HEK293 (cell line): ENCODE measurements around the gene NAT14.
A peak's percentile ranks its signal among the peaks of the same experiment; 100 is the strongest.

Experiments used
- CTCF ChIA-PET: fragments of 350-600 bp; formaldehyde crosslinking; extraction: SDS; loops from one replicate; lab custom pipeline; 2021; ENCODE audit warnings: antibody characterized with exemption; lab: Yijun Ruan, JAX
- POLR2A ChIA-PET: fragments of 300-600 bp; formaldehyde crosslinking; extraction: SDS; loops from one replicate; lab custom pipeline; 2020; ENCODE audit warnings: antibody characterized with exemption, inconsistent platforms; lab: Yijun Ruan, JAX
- H3K27ac ChIP-seq: fragments of 200-500 bp; sonication (Bioruptor generic); 2 replicates; pipeline ENCODE4 v1.5.1; 2014; ENCODE audit warnings: low read depth, low read length, control low read depth, inconsistent platforms; ENCODE audit errors: extremely low read depth
- H3K36me3 ChIP-seq, 2 experiments: fragments of 200-500 bp in 1 of 2; sonication (Bioruptor generic) in 1 of 2; 1 replicate in 1 of 2; 2 replicates in 1 of 2; pipeline ENCODE4 v1.5.1; 2014 to 2017; ENCODE audit warnings: inconsistent platforms in 2 of 2, low read length in 2 of 2; ENCODE audit not compliant: control insufficient read depth in 2 of 2, insufficient read depth in 1 of 2
- H3K4me1 ChIP-seq: fragments of 200-500 bp; sonication (Bioruptor generic); 2 replicates; pipeline ENCODE4 v1.5.1; 2014; ENCODE audit warnings: mild to moderate bottlenecking, low read length, inconsistent platforms; ENCODE audit not compliant: control insufficient read depth, insufficient read depth
- H3K4me3 ChIP-seq: 2 replicates; pipeline ENCODE4 v1.5.1; 2011; ENCODE audit warnings: low read depth, mild to moderate bottlenecking, control low read depth, low read length, moderate library complexity
- H3K9me3 ChIP-seq: fragments of 200-500 bp; sonication (Bioruptor generic); 2 replicates; pipeline ENCODE4 v1.5.1; 2014; ENCODE audit warnings: low read depth, low read length, inconsistent platforms; ENCODE audit not compliant: control insufficient read depth, insufficient read depth
- GLI2 ChIP-seq: fragments of 450-650 bp; formaldehyde crosslinking; IDR thresholded peaks from 2 replicates; pipeline ENCODE4; 2017; ENCODE audit warnings: missing biosample characterization, missing genetic modification characterization, low read depth, borderline replicate concordance
- ZBTB17 ChIP-seq: fragments of 450-650 bp; formaldehyde crosslinking; IDR thresholded peaks from 2 replicates; pipeline ENCODE4 v1.5.1; 2016; ENCODE audit warnings: missing biosample characterization, missing genetic modification characterization
- ZBTB48 ChIP-seq: fragments of 450-650 bp; formaldehyde crosslinking; IDR thresholded peaks from 2 replicates; pipeline ENCODE4 v1.5.1; 2016; ENCODE audit warnings: missing biosample characterization, missing genetic modification characterization
- ZEB2 ChIP-seq: fragments of 450-650 bp; formaldehyde crosslinking; IDR thresholded peaks from 2 replicates; pipeline ENCODE4 v1.5.1; 2016; ENCODE audit warnings: missing biosample characterization, missing genetic modification characterization
- ZFP41 ChIP-seq: fragments of 450-650 bp; formaldehyde crosslinking; IDR thresholded peaks from 2 replicates; pipeline ENCODE4 v1.5.1; 2016; ENCODE audit warnings: missing biosample characterization, missing genetic modification characterization, borderline replicate concordance
- ZIC2 ChIP-seq: fragments of 450-650 bp; formaldehyde crosslinking; IDR thresholded peaks from 2 replicates; pipeline ENCODE4 v1.5.1; 2016; ENCODE audit warnings: missing biosample characterization, missing genetic modification characterization
- ZNF138 ChIP-seq: fragments of 450-650 bp; formaldehyde crosslinking; IDR thresholded peaks from 2 replicates; pipeline ENCODE4 v1.5.1; 2016; ENCODE audit warnings: missing biosample characterization, missing genetic modification characterization, borderline replicate concordance
- ZNF140 ChIP-seq: fragments of 450-650 bp; formaldehyde crosslinking; IDR thresholded peaks from 2 replicates; pipeline ENCODE4 v1.5.1; 2016; ENCODE audit warnings: missing biosample characterization, missing genetic modification characterization
- ZNF175 ChIP-seq: fragments of 450-650 bp; formaldehyde crosslinking; IDR thresholded peaks from 2 replicates; pipeline ENCODE4 v1.5.1; 2016; ENCODE audit warnings: missing biosample characterization, missing genetic modification characterization
- ZNF202 ChIP-seq: fragments of 450-650 bp; formaldehyde crosslinking; IDR thresholded peaks from 2 replicates; pipeline ENCODE4 v1.5.1; 2016; ENCODE audit warnings: missing biosample characterization, missing genetic modification characterization, borderline replicate concordance
- ZNF23 ChIP-seq: fragments of 450-650 bp; formaldehyde crosslinking; IDR thresholded peaks from 2 replicates; pipeline ENCODE4 v1.5.1; 2016; ENCODE audit warnings: missing biosample characterization, missing genetic modification characterization, borderline replicate concordance
- ZNF24 ChIP-seq: fragments of 450-650 bp; formaldehyde crosslinking; IDR thresholded peaks from 2 replicates; pipeline ENCODE4 v1.5.1; 2016; ENCODE audit warnings: missing biosample characterization, missing genetic modification characterization
- ZNF354C ChIP-seq: fragments of 450-650 bp; formaldehyde crosslinking; IDR thresholded peaks from 2 replicates; pipeline ENCODE4 v1.5.1; 2016; ENCODE audit warnings: missing biosample characterization, missing genetic modification characterization, low read depth, borderline replicate concordance
- ZNF37A ChIP-seq: fragments of 450-650 bp; IDR thresholded peaks from 2 replicates; pipeline ENCODE4 v1.5.1; 2018; ENCODE audit warnings: missing biosample characterization, missing genetic modification characterization
- ZNF391 ChIP-seq: fragments of 450-650 bp; formaldehyde crosslinking; IDR thresholded peaks from 2 replicates; pipeline ENCODE4 v1.5.1; 2016; ENCODE audit warnings: low read depth, missing biosample characterization, missing genetic modification characterization, borderline replicate concordance
- ZNF473 ChIP-seq: fragments of 450-650 bp; formaldehyde crosslinking; IDR thresholded peaks from 2 replicates; pipeline ENCODE4 v1.5.1; 2017; ENCODE audit warnings: missing biosample characterization, missing genetic modification characterization
- ZNF48 ChIP-seq: fragments of 450-650 bp; formaldehyde crosslinking; IDR thresholded peaks from 2 replicates; pipeline ENCODE4 v1.5.1; 2016; ENCODE audit warnings: missing biosample characterization, missing genetic modification characterization
- ZNF501 ChIP-seq: fragments of 450-650 bp; formaldehyde crosslinking; IDR thresholded peaks from 2 replicates; pipeline ENCODE4 v1.5.1; 2016; ENCODE audit warnings: missing biosample characterization, missing genetic modification characterization
- ZNF529 ChIP-seq: fragments of 450-650 bp; formaldehyde crosslinking; IDR thresholded peaks from 2 replicates; pipeline ENCODE4 v1.5.1; 2017; ENCODE audit warnings: missing genetic modification characterization, missing biosample characterization; ENCODE audit not compliant: insufficient replicate concordance
- ZNF544 ChIP-seq: fragments of 450-650 bp; formaldehyde crosslinking; IDR thresholded peaks from 2 replicates; pipeline ENCODE4 v1.5.0; 2017; ENCODE audit warnings: missing biosample characterization, missing genetic modification characterization
- ZNF658 ChIP-seq: fragments of 450-650 bp; formaldehyde crosslinking; IDR thresholded peaks from 2 replicates; pipeline ENCODE4; 2016; ENCODE audit warnings: missing biosample characterization, missing genetic modification characterization
- ZNF777 ChIP-seq: fragments of 450-650 bp; formaldehyde crosslinking; IDR thresholded peaks from 2 replicates; pipeline ENCODE4 v1.5.1; 2017; ENCODE audit warnings: missing biosample characterization, missing genetic modification characterization, borderline replicate concordance
- TF ChIP-seq, protein P1 (sequence below): fragments of 450-650 bp; formaldehyde crosslinking; IDR thresholded peaks from 2 replicates; pipeline ENCODE4 v1.5.1; 2016; ENCODE audit warnings: missing biosample characterization, missing genetic modification characterization
- TF ChIP-seq, protein P2 (sequence below): fragments of 450-650 bp; formaldehyde crosslinking; IDR thresholded peaks from 2 replicates; pipeline ENCODE4 v1.5.1; 2016; ENCODE audit warnings: missing biosample characterization, missing genetic modification characterization
- TF ChIP-seq, protein P3 (sequence below): fragments of 450-650 bp; formaldehyde crosslinking; IDR thresholded peaks from 2 replicates; pipeline ENCODE4 v1.5.0; 2017; ENCODE audit warnings: missing biosample characterization, missing genetic modification characterization, borderline replicate concordance
- TF ChIP-seq, protein P4 (sequence below): fragments of 450-650 bp; formaldehyde crosslinking; IDR thresholded peaks from 2 replicates; pipeline ENCODE4 v1.5.1; 2016; ENCODE audit warnings: missing biosample characterization, missing genetic modification characterization

Gene NAT14

DNA sequence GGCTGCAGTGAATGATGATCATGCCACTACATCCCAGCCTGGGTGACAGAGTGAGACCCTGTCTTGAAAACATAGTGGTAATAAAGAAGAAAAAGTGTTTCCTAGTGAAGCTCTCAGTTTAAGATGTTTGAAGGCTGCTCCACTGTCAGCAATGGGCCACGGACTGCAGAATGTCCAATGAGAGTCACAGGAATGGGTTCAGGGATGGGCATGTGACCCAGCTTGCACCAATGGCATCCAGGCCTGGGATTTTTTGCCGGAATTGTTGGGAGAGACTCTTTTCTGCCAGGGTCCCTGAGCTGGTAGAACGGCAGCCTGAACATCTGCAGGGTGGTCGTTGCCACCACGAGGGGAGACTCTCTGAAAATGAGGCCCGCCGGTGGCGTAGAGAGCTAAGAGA is 48.1 kb upstream of the NAT14 start:
- H3K4me3 ChIP-seq, result no peak overlapping the region
- ChIA-PET POLR2A (interaction anchor here (0.5 to 1.8 kb wide), 7 partner anchors 25 to 250 kb away, joined by 3 to 13 read pairs (median 3); partner anchors contain the start of genes ISOC2, UBE2S and ZNF628), CTCF (interaction anchor here (0.7 to 1.8 kb wide), 6 partner anchors 17 to 358 kb away, joined by 4 to 7 read pairs (median 4); no protein-coding TSS in a partner anchor)
- no peaks in the 10 kb centered on the region for H3K9me3 ChIP-seq
- no peak for TF ChIP-seq ZEB2 (tag by site-specific recombination)
- TF ChIP-seq ZNF529 (tag by site-specific recombination), result no peak
- TF ChIP-seq, all 188 proteins: peak for 0
- Histone ChIP-seq H3K36me3 (no peaks in the 10 kb centered on the region), H3K4me1 (peaks cover 1% of the 10 kb centered on the region; the same call in 1 of the 2 replicates), H3K27ac (no peak overlapping the region)

DNA sequence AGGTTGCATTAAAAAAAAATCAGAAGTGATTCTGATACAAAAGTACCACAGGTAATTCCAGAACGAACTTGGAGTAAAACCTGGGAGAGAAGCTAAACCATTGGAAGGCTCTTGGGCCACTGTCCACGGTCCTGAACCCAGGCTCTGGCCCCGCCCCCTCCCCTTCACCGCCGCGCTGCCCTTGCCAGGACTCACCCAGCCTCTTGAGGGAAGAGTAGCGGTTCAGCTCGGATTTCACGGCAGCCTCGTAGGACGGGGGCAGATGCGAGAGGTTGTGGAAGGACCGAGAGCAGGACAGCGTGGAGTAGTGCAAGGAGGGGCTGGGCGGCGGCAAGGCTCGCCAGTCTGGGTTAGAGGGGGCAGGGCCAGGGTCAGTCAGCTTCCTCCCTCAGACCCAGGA is 47.6 kb upstream of the NAT14 start:
- Histone ChIP-seq H3K4me1 (peaks cover 3% of the 10 kb centered on the region; the same call in 1 of the 2 replicates), H3K9me3 (no peaks in the 10 kb centered on the region), H3K27ac (no peak overlapping the region), H3K36me3 (no peaks in the 10 kb centered on the region), H3K4me3 (no peak overlapping the region)
- POLR2A ChIA-PET, result interaction anchor here (0.5 to 1.8 kb wide), 7 partner anchors 24 to 250 kb away, joined by 3 to 13 read pairs (median 3); partner anchors contain the start of genes ISOC2, UBE2S and ZNF628
- CTCF ChIA-PET, result interaction anchor here (0.7 to 1.8 kb wide), 7 partner anchors 16 to 358 kb away, joined by 3 to 7 read pairs (median 4); no protein-coding TSS in a partner anchor
- no peak for TF ChIP-seq ZNF37A
- TF ChIP-seq ZNF140, result no peak
- no peak for TF ChIP-seq ZNF501 (tag by site-specific recombination)
- no peak for TF ChIP-seq ZNF24 (tag by site-specific recombination)
- no peak for TF ChIP-seq GLI2 (tag by site-specific recombination)
- no peak for TF ChIP-seq ZNF202
- TF ChIP-seq, protein P1, sequence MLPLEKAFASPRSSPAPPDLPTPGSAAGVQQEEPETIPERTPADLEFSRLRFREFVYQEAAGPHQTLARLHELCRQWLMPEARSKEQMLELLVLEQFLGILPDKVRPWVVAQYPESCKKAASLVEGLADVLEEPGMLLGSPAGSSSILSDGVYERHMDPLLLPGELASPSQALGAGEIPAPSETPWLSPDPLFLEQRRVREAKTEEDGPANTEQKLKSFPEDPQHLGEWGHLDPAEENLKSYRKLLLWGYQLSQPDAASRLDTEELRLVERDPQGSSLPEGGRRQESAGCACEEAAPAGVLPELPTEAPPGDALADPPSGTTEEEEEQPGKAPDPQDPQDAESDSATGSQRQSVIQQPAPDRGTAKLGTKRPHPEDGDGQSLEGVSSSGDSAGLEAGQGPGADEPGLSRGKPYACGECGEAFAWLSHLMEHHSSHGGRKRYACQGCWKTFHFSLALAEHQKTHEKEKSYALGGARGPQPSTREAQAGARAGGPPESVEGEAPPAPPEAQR, result no peak
- TF ChIP-seq ZNF777 (tag by site-specific recombination), result no peak
- no peak for TF ChIP-seq ZNF354C
- TF ChIP-seq, protein P2, sequence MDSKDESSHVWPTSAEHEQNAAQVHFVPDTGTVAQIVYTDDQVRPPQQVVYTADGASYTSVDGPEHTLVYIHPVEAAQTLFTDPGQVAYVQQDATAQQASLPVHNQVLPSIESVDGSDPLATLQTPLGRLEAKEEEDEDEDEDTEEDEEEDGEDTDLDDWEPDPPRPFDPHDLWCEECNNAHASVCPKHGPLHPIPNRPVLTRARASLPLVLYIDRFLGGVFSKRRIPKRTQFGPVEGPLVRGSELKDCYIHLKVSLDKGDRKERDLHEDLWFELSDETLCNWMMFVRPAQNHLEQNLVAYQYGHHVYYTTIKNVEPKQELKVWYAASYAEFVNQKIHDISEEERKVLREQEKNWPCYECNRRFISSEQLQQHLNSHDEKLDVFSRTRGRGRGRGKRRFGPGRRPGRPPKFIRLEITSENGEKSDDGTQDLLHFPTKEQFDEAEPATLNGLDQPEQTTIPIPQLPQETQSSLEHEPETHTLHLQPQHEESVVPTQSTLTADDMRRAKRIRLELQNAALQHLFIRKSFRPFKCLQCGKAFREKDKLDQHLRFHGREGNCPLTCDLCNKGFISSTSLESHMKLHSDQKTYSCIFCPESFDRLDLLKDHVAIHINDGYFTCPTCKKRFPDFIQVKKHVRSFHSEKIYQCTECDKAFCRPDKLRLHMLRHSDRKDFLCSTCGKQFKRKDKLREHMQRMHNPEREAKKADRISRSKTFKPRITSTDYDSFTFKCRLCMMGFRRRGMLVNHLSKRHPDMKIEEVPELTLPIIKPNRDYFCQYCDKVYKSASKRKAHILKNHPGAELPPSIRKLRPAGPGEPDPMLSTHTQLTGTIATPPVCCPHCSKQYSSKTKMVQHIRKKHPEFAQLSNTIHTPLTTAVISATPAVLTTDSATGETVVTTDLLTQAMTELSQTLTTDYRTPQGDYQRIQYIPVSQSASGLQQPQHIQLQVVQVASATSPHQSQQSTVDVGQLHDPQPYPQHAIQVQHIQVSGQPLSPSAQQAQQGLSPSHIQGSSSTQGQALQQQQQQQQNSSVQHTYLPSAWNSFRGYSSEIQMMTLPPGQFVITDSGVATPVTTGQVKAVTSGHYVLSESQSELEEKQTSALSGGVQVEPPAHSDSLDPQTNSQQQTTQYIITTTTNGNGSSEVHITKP, result 0 out of 2 replicates have a peak, but pooled peaks have one; percentile 10
- TF ChIP-seq ZNF658 (tag by site-specific recombination), result no peak
- peak; percentile 63 for TF ChIP-seq ZBTB17 (tag by site-specific recombination)
- TF ChIP-seq ZNF138 (tag by site-specific recombination), result no peak
- no peak for TF ChIP-seq ZNF175 (tag by site-specific recombination)
- no peak for TF ChIP-seq ZNF48 (tag by site-specific recombination)
- no peak for TF ChIP-seq ZFP41 (tag by site-specific recombination)
- TF ChIP-seq, protein P3, sequence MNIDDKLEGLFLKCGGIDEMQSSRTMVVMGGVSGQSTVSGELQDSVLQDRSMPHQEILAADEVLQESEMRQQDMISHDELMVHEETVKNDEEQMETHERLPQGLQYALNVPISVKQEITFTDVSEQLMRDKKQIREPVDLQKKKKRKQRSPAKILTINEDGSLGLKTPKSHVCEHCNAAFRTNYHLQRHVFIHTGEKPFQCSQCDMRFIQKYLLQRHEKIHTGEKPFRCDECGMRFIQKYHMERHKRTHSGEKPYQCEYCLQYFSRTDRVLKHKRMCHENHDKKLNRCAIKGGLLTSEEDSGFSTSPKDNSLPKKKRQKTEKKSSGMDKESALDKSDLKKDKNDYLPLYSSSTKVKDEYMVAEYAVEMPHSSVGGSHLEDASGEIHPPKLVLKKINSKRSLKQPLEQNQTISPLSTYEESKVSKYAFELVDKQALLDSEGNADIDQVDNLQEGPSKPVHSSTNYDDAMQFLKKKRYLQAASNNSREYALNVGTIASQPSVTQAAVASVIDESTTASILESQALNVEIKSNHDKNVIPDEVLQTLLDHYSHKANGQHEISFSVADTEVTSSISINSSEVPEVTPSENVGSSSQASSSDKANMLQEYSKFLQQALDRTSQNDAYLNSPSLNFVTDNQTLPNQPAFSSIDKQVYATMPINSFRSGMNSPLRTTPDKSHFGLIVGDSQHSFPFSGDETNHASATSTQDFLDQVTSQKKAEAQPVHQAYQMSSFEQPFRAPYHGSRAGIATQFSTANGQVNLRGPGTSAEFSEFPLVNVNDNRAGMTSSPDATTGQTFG (tag by site-specific recombination), result no peak
- TF ChIP-seq ZNF473 (tag by site-specific recombination), result no peak
- TF ChIP-seq, protein P4, sequence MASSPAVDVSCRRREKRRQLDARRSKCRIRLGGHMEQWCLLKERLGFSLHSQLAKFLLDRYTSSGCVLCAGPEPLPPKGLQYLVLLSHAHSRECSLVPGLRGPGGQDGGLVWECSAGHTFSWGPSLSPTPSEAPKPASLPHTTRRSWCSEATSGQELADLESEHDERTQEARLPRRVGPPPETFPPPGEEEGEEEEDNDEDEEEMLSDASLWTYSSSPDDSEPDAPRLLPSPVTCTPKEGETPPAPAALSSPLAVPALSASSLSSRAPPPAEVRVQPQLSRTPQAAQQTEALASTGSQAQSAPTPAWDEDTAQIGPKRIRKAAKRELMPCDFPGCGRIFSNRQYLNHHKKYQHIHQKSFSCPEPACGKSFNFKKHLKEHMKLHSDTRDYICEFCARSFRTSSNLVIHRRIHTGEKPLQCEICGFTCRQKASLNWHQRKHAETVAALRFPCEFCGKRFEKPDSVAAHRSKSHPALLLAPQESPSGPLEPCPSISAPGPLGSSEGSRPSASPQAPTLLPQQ (tag by site-specific recombination), result no peak
- no peak for TF ChIP-seq ZIC2 (tag by site-specific recombination)
- no peak for TF ChIP-seq ZNF544 (tag by site-specific recombination)
- TF ChIP-seq ZNF23 (tag by site-specific recombination), result no peak
- no peak for TF ChIP-seq ZNF391 (tag by site-specific recombination)
- no peak for TF ChIP-seq ZBTB48 (tag by site-specific recombination)
